Nephron progenitor cell (in vitro differentiated cells): ENCODE data around the gene CEMIP.
A peak's percentile ranks its signal among the peaks of the same experiment; 100 is the strongest.

Source experiments
- DNase-seq: peaks from one replicate; pipeline ENCODE4 v3.0.0; 2021
- H3K27ac Mint-ChIP-seq: 2 replicates; pipeline ENCODE4 v1.8.0; 2021; ENCODE audit warnings: mild to moderate bottlenecking, moderate library complexity, mixed read lengths
- H3K27me3 Mint-ChIP-seq: 2 replicates; pipeline ENCODE4 v1.8.0; 2021; ENCODE audit warnings: mild to moderate bottlenecking, low read depth, mixed read lengths; ENCODE audit not compliant: poor library complexity
- H3K36me3 Mint-ChIP-seq: 2 replicates; pipeline ENCODE4 v1.8.0; 2021; ENCODE audit warnings: low read depth, mixed read lengths
- H3K4me1 Mint-ChIP-seq: 2 replicates; pipeline ENCODE4 v1.8.0; 2021; ENCODE audit warnings: mixed read lengths
- H3K4me3 Mint-ChIP-seq: 2 replicates; pipeline ENCODE4 v1.8.0; 2021; ENCODE audit warnings: mild to moderate bottlenecking, moderate library complexity, mixed read lengths
- H3K9me3 Mint-ChIP-seq: 2 replicates; pipeline ENCODE4 v1.8.0; 2021; ENCODE audit warnings: mild to moderate bottlenecking, moderate library complexity, mixed read lengths
- CTCF ChIP-seq: fragments of 200-600 bp; sonication (generic); IDR thresholded peaks from 2 replicates; pipeline ENCODE4 v1.5.0; 2021; ENCODE audit warnings: antibody characterized with exemption

CEMIP gene

DNA sequence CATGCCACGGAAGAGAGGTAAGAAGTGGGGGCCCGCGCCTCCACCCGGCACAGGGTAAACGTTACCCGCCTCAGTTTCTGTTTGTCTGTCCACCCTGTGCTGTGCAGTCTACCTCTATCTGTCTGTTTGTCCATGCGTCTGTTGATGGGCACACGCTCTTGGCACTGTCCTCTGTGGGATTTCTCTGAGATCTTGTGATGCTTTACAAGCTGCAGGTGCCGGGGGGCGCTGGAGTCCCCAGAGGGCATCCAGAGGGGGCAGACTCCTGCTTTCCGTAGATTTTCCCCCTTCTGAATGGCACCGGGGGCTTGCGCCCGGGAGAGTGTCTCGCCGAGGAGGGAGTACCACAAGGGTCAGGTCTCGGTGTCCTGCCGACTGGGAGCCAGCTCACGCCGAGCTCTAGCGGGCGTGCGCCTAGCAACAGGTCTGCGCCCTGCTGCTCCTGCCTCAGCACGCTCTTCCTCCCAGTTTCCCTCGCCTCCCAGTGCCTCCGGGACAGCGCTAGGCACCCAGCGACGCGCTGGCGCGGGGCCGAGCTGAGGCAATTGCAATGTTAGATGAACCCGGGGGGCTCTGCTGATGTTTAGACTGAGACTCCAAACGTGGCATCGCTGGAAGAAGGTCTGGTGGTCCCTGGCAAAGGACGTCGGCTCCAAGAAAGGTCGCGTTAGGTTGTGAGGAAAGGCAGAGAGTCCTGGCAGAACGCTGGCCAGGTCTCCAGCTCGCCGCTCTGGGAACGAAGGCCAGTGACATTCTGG, 667 bp downstream of the CEMIP start:
- peak overlapping the region; percentile 61 for H3K27ac Mint-ChIP-seq
- peak overlapping the region; percentile 84 for H3K4me3 Mint-ChIP-seq
- H3K36me3 Mint-ChIP-seq: no peaks in the 10 kb centered on the region
- TF ChIP-seq CTCF: no peak
- H3K4me1 Mint-ChIP-seq: peaks cover 52% of the 10 kb centered on the region
- H3K27me3 Mint-ChIP-seq: peaks cover 53% of the 10 kb centered on the region
- H3K9me3 Mint-ChIP-seq: no peaks in the 10 kb centered on the region
- peak; percentile 30 for DNase-seq

- Mint-ChIP-seq H3K9me3 (no peaks in the 10 kb centered on the region), H3K27ac (no peak overlapping the region), H3K4me3 (peak overlapping the region; percentile 84), H3K4me1 (peaks cover 52% of the 10 kb centered on the region), H3K27me3 (peaks cover 53% of the 10 kb centered on the region), H3K36me3 (no peaks in the 10 kb centered on the region)
- TF ChIP-seq CTCF: no peak
- DNase-seq: peak; percentile 95
Measured at GRCh38 chr15:80780416-80781221, 1.4 kb downstream of the CEMIP start.

- Mint-ChIP-seq H3K36me3 (no peaks in the 10 kb centered on the region), H3K9me3 (no peaks in the 10 kb centered on the region), H3K4me1 (peaks cover 25% of the 10 kb centered on the region), H3K27ac (no peak overlapping the region), H3K4me3 (no peak overlapping the region), H3K27me3 (peaks cover 56% of the 10 kb centered on the region)
- no peak for TF ChIP-seq CTCF
- DNase-seq: no peak
Measured at GRCh38 chr15:80783260-80783659, 4.1 kb downstream of the CEMIP start.

DNA sequence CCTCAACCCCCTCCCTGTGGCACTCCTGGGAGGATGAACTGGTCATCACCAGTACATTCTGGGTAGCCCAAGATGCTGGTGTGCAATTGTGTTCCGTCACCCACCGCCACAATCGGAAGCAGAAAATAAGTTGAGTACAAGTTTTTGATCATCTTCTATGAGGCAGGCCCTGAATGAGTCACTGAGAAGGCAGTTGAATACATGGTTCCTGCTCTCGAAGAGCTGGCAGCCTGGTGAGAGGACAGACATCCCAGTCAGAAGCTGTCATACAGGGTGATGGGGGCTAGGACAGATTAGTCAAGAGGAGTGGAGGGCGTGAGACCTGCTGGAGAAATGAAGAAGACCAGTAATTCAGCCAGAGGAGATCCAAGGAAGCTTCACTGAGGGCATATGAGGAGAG, 6.2 kb downstream of the CEMIP start:
- no peaks in the 10 kb centered on the region for H3K9me3 Mint-ChIP-seq
- H3K36me3 Mint-ChIP-seq: no peaks in the 10 kb centered on the region
- no peak for DNase-seq
- H3K4me3 Mint-ChIP-seq: no peak overlapping the region
- H3K27me3 Mint-ChIP-seq: peaks cover 52% of the 10 kb centered on the region
- peaks cover 12% of the 10 kb centered on the region for H3K4me1 Mint-ChIP-seq
- H3K27ac Mint-ChIP-seq: no peak overlapping the region
- TF ChIP-seq CTCF: no peak

DNA sequence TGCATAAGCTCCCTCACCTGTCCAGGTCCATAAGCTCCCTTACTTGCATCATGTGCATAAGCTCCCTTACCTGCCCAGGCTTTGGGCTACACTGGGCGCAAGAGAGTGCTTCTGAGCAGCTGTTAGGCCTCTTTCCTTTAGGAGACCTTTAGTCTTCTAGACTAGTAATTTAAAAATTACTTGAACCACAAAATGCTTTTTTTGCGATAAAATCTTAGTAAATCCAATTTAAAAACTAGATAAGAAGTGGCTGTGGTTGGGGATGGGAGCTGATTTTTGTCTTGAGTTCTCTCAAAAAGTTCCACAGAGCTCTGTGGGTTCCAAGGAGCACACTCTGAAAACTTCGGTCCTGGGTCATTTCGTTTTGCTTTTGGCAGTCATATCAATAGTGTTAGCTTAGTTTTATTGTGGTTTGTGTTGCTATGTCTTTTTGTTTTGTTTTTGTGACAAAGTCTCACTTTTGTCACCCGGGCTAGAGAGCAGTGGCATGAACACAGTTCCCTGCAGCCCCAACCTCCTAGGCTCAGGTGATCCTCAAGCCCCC, 6.7 kb downstream of the CEMIP start:
- Mint-ChIP-seq H3K27ac (no peak overlapping the region), H3K9me3 (no peaks in the 10 kb centered on the region), H3K4me3 (no peak overlapping the region), H3K4me1 (peaks cover 6% of the 10 kb centered on the region), H3K36me3 (no peaks in the 10 kb centered on the region), H3K27me3 (peaks cover 49% of the 10 kb centered on the region)
- DNase-seq: no peak
- no peak for TF ChIP-seq CTCF
